SU-DHL-6 (cell line): ENCODE data around the gene COL6A3.

Source experiments
- CTCF ChIP-seq: fragments of 200-600 bp; sonication (generic); IDR thresholded peaks from one replicate; pipeline ENCODE4 v1.5.1; 2017; ENCODE audit warnings: antibody characterized with exemption, mild to moderate bottlenecking, low read length, moderate library complexity; ENCODE audit not compliant: insufficient read depth, poor library complexity, severe bottlenecking
- EZH2phosphoT487 ChIP-seq: fragments of 200-600 bp; sonication (generic), shearing (Covaris generic); conservative IDR thresholded peaks from 2 replicates; pipeline ENCODE4 v1.6.1; 2018; ENCODE audit warnings: mild to moderate bottlenecking, antibody characterized with exemption, low read length, moderate library complexity, mixed read lengths

GRCh38 chr2:237457388-237457941 lies 43.5 kb upstream of the COL6A3 start:
- TF ChIP-seq CTCF (no peak), EZH2phosphoT487 (no peak)
